HG03066 (cell line): ENCODE measurements around the gene PRR36.
"Not testable (repeated sequence)": the region's sequence is repeated elsewhere in the genome, so short reads cannot be mapped to it uniquely, and the experiment has no call there.

ENCODE experiments used
- ATAC-seq: cut with Tn5 transposase; IDR thresholded peaks from one replicate; pipeline ENCODE4 v1.9.1; 2021; ENCODE audit warnings: low read depth; ENCODE audit not compliant: unreplicated experiment

Gene PRR36

GRCh38 chr19:7861619-7862412 lies 12.4 kb downstream of the PRR36 start:
- no peak for ATAC-seq

- ATAC-seq: no peak
Measured at GRCh38 chr19:7860714-7861618, 13.2 kb downstream of the PRR36 start.

GRCh38 chr19:7859831-7860713 lies 14.1 kb downstream of the PRR36 start:
- no peak for ATAC-seq

- not testable (repeated sequence) for ATAC-seq
Measured at GRCh38 chr19:7859087-7859486, 15.1 kb downstream of the PRR36 start.

GRCh38 chr19:7858109-7858770 lies 15.9 kb downstream of the PRR36 start:
- no peak for ATAC-seq

- ATAC-seq: no peak
Measured at GRCh38 chr19:7857727-7858108, 16.5 kb downstream of the PRR36 start.

- no peak for ATAC-seq
Measured at GRCh38 chr19:7856679-7857663, 17.2 kb downstream of the PRR36 start.

GRCh38 chr19:7856109-7856591 lies 18.0 kb downstream of the PRR36 start:
- no peak for ATAC-seq

- no peak for ATAC-seq
Measured at GRCh38 chr19:7855426-7856108, 18.6 kb downstream of the PRR36 start.

GRCh38 chr19:7853770-7854128 lies 20.4 kb downstream of the PRR36 start:
- no peak for ATAC-seq

- no peak for ATAC-seq
Measured at GRCh38 chr19:7852851-7853769, 21.1 kb downstream of the PRR36 start.

GRCh38 chr19:7851623-7852500 lies 22.3 kb downstream of the PRR36 start:
- no peak for ATAC-seq

GRCh38 chr19:7850945-7851622 lies 23.1 kb downstream of the PRR36 start:
- ATAC-seq: no peak

- no peak for ATAC-seq
Measured at GRCh38 chr19:7850000-7850813, 24.0 kb downstream of the PRR36 start.

- ATAC-seq: no peak
Measured at GRCh38 chr19:7849631-7849999, 24.6 kb downstream of the PRR36 start.
